SK-N-SH (cell line): Measurements from ENCODE around the gene P2RY6. TPM values are rescaled to one million over a fixed set of nuclear protein-coding genes. Genes with fewer than 3 reads are reported as not detected.

Experiments
- CTCF ChIA-PET: fragments of 300-600, 350-600 bp; formaldehyde crosslinking; extraction: SDS; loops from one replicate; lab custom pipeline; 2021; lab: Yijun Ruan, JAX
- POLR2A ChIA-PET: fragments of 350-600 bp; sonication (Branson Sonifier 250); formaldehyde crosslinking; extraction: SDS; loops from one replicate; lab custom pipeline; 2020; ENCODE audit warnings: antibody characterized with exemption, inconsistent platforms; lab: Yijun Ruan, JAX
- DNase-seq: peaks from one replicate; pipeline ENCODE4 v3.0.0; 2012
- H2AFZ ChIP-seq: fragments of 200-600 bp; sonication (generic); 2 replicates; pipeline ENCODE4 v1.8.1; 2016; ENCODE audit warnings: antibody characterized with exemption, mild to moderate bottlenecking, low read depth
- H3F3A ChIP-seq: fragments of 200-600 bp; sonication (generic); replicated peaks from 2 replicates; pipeline ENCODE3; 2016; ENCODE audit warnings: antibody characterized with exemption, mild to moderate bottlenecking; ENCODE audit not compliant: insufficient read depth
- H3K27ac ChIP-seq, 2 experiments: fragments of 200-500 bp in 1 of 2; fragments of 200-600 bp in 1 of 2; sonication (Bioruptor generic) in 1 of 2; sonication (generic), shearing (Covaris generic) in 1 of 2; 2 replicates each; pipeline versions ENCODE4 v1.5.1 to v1.6.1; 2014 to 2016; ENCODE audit warnings: low read depth in 2 of 2, inconsistent platforms in 1 of 2, low read length in 1 of 2, mild to moderate bottlenecking in 1 of 2, mixed read lengths in 1 of 2
- H3K27me3 ChIP-seq: fragments of 200-600 bp; sonication (generic), shearing (Covaris generic); 2 replicates; pipeline ENCODE4 v1.6.1; 2016; ENCODE audit warnings: mixed run types; ENCODE audit not compliant: insufficient read depth
- H3K36me3 ChIP-seq, 2 experiments: fragments of 200-500 bp in 1 of 2; fragments of 200-600 bp in 1 of 2; sonication (Bioruptor generic) in 1 of 2; sonication (generic) in 1 of 2; replicated peaks in 1 of 2; 2 replicates each; pipeline versions ENCODE3 to v1.5.1; 2014 to 2016; ENCODE audit warnings: low read length in 1 of 2, mild to moderate bottlenecking in 1 of 2; ENCODE audit not compliant: insufficient read depth in 2 of 2, control insufficient read depth in 1 of 2
- H3K4me1 ChIP-seq, 2 experiments: fragments of 200-500 bp in 1 of 2; fragments of 200-600 bp in 1 of 2; sonication (Bioruptor generic) in 1 of 2; sonication (generic), shearing (Covaris generic) in 1 of 2; 2 replicates each; pipeline versions ENCODE4 v1.5.1 to v1.6.1; 2014 to 2016; ENCODE audit warnings: low read depth in 1 of 2, low read length in 1 of 2, mixed run types in 1 of 2; ENCODE audit not compliant: insufficient read depth in 2 of 2, control insufficient read depth in 1 of 2
- H3K4me2 ChIP-seq: fragments of 200-600 bp; sonication (generic), shearing (Covaris generic); 2 replicates; pipeline ENCODE4 v1.6.1; 2017; ENCODE audit warnings: mixed run types
- H3K4me3 ChIP-seq, 2 experiments: fragments of 200-500 bp in 1 of 2; fragments of 200-600 bp in 1 of 2; sonication (Bioruptor generic) in 1 of 2; sonication (generic), shearing (Covaris generic) in 1 of 2; 2 replicates each; pipeline versions ENCODE4 v1.5.1 to v1.8.1; 2014 to 2016; ENCODE audit warnings: low read depth in 2 of 2, inconsistent platforms in 1 of 2, low read length in 1 of 2, mild to moderate bottlenecking in 1 of 2, mixed read lengths in 1 of 2, moderate library complexity in 1 of 2
- H3K79me2 ChIP-seq: fragments of 200-600 bp; sonication (generic); 2 replicates; pipeline ENCODE4 v1.8.1; 2017; ENCODE audit warnings: mild to moderate bottlenecking; ENCODE audit not compliant: insufficient read depth
- H3K9ac ChIP-seq: fragments of 200-600 bp; sonication (generic); 2 replicates; pipeline ENCODE4 v1.6.1; 2017; ENCODE audit warnings: mixed run types
- H3K9me2 ChIP-seq: fragments of 200-600 bp; sonication (generic); 2 replicates; pipeline ENCODE4 v1.6.1; 2017; ENCODE audit warnings: mixed run types
- H3K9me3 ChIP-seq: fragments of 200-600 bp; sonication (generic); 2 replicates; pipeline ENCODE4 v1.6.1; 2017; ENCODE audit warnings: mixed run types, mild to moderate bottlenecking, moderate library complexity
- H4K20me1 ChIP-seq: fragments of 200-600 bp; sonication (generic); 2 replicates; pipeline ENCODE4 v1.6.1; 2017; ENCODE audit warnings: mild to moderate bottlenecking, mixed run types; ENCODE audit not compliant: insufficient read depth
- CTCF ChIP-seq: fragments of 200-600 bp; sonication (generic); IDR thresholded peaks from 2 replicates; pipeline ENCODE4 v1.6.1; 2017; ENCODE audit warnings: antibody characterized with exemption, mild to moderate bottlenecking, moderate library complexity
- ELF1 ChIP-seq: IDR thresholded peaks from 2 replicates; pipeline ENCODE4 v1.4.0; 2012
- EP300 ChIP-seq, 2 experiments: IDR thresholded peaks; 2 replicates each; pipeline versions ENCODE4 v1.4.0 to v1.6.1; 2012; ENCODE audit warnings: borderline replicate concordance in 1 of 2, low read depth in 1 of 2, low read length in 1 of 2
- FOSL2 ChIP-seq: IDR thresholded peaks from 2 replicates; pipeline ENCODE4 v1.4.0; 2012; ENCODE audit warnings: low read depth, mild to moderate bottlenecking, moderate library complexity, borderline replicate concordance
- IRF3 ChIP-seq: fragments of 150-350 bp; IDR thresholded peaks from 2 replicates; pipeline ENCODE4 v1.6.1; 2016; ENCODE audit warnings: mild to moderate bottlenecking, low read depth, low read length
- MEF2A ChIP-seq: IDR thresholded peaks from 2 replicates; pipeline ENCODE4 v1.4.0; 2012; ENCODE audit warnings: low read depth, borderline replicate concordance
- NFIC ChIP-seq: IDR thresholded peaks from 2 replicates; pipeline ENCODE4 v1.4.0; 2012; ENCODE audit warnings: borderline replicate concordance
- PBX3 ChIP-seq: IDR thresholded peaks from 2 replicates; pipeline ENCODE4; 2012
- POLR2AphosphoS5 ChIP-seq: IDR thresholded peaks from 2 replicates; pipeline ENCODE4 v1.6.1; 2012; ENCODE audit warnings: low read depth, low read length
- RAD21 ChIP-seq: IDR thresholded peaks from 2 replicates; pipeline ENCODE4 v1.6.1; 2012; ENCODE audit warnings: mild to moderate bottlenecking, low read length
- RCOR1 ChIP-seq: fragments of 150-350 bp; IDR thresholded peaks from 2 replicates; pipeline ENCODE4 v1.6.1; 2017; ENCODE audit warnings: antibody characterized with exemption, low read length
- REST ChIP-seq: IDR thresholded peaks from 2 replicates; pipeline ENCODE4 v1.6.1; 2012; ENCODE audit warnings: mild to moderate bottlenecking, low read depth, low read length, moderate library complexity
- SIN3A ChIP-seq: IDR thresholded peaks from 2 replicates; pipeline ENCODE4 v1.6.1; 2012; ENCODE audit warnings: low read depth, mild to moderate bottlenecking, low read length, moderate library complexity, borderline replicate concordance
- SMC3 ChIP-seq: IDR thresholded peaks from 2 replicates; pipeline ENCODE4 v1.6.1; 2012; ENCODE audit warnings: low read depth, low read length, improper control_type of control experiment
- TAF1 ChIP-seq: IDR thresholded peaks from 2 replicates; pipeline ENCODE4 v1.6.1; 2012; ENCODE audit warnings: low read depth, mild to moderate bottlenecking, low read length, moderate library complexity, borderline replicate concordance
- TCF12 ChIP-seq: IDR thresholded peaks from 2 replicates; pipeline ENCODE4 v1.4.0; 2012
- TEAD4 ChIP-seq: IDR thresholded peaks from 2 replicates; pipeline ENCODE4 v1.4.0; 2012; ENCODE audit warnings: mild to moderate bottlenecking, borderline replicate concordance; ENCODE audit not compliant: insufficient read depth
- USF1 ChIP-seq: IDR thresholded peaks from 2 replicates; pipeline ENCODE4 v1.4.0; 2012; ENCODE audit warnings: low read depth, borderline replicate concordance
- USF2 ChIP-seq: fragments of 150-350 bp; IDR thresholded peaks from 2 replicates; pipeline ENCODE4 v1.6.1; 2017; ENCODE audit warnings: antibody characterized with exemption, low read length, low read depth, borderline replicate concordance
- YY1 ChIP-seq: IDR thresholded peaks from 2 replicates; pipeline ENCODE4 v1.4.0; 2012; ENCODE audit warnings: low read depth, mild to moderate bottlenecking
- WGBS: methylation state at CpG from one replicate; pipeline ENCODE4 v1.1.6; 2017; ENCODE audit warnings: low lambda C conversion rate; 5-methylcytosine and 5-hydroxymethylcytosine counted together
- polyA plus RNA-seq, 3 experiments: library from polyadenylated mRNA; depleted of rRNA; stranded (reverse); fragments of >200 nt; gene quantifications; 2 replicates each; pipeline ENCODE4 v1.2.3, GENCODE V29; 2012

Gene P2RY6
- polyA plus RNA-seq, 1 of the 3 experiments (the other 2 are of a cell fraction), result 0.15 TPM

- ChIA-PET POLR2A (no interaction called here), CTCF (interaction anchor here (0.8 to 1.6 kb wide), 4 partner anchors 12 to 145 kb away, joined by 3 to 9 read pairs (median 4); no protein-coding TSS in a partner anchor)
- WGBS, result 93% methylated on average over 3 of the region's 3 CpGs
These were observed 23.5 kb upstream of the P2RY6 start for GRCh38 chr11:73248526-73249185.

More at GRCh38 chr11:73248526-73249185, 23.5 kb upstream of the P2RY6 start:
- Histone ChIP-seq H2AFZ (no peak overlapping the region), H3K36me3 (no peaks in the 10 kb centered on the region), H3K27ac (no peak overlapping the region), H3K4me2 (no peak overlapping the region), H3K27me3 (no peaks in the 10 kb centered on the region), H3K9me2 (no peaks in the 10 kb centered on the region), H3F3A (peaks cover 7% of the 10 kb centered on the region), H4K20me1 (no peaks in the 10 kb centered on the region), H3K9ac (no peak overlapping the region), H3K9me3 (no peaks in the 10 kb centered on the region), H3K4me1 (peaks cover 0 to 13% of the 10 kb centered on the region in 2 experiments; a peak in 2 of 4 replicates), H3K4me3 (no peak overlapping the region), H3K79me2 (no peaks in the 10 kb centered on the region)
- no peak for DNase-seq
- no peak for TF ChIP-seq IRF3
- no peak for TF ChIP-seq MEF2A
- TF ChIP-seq USF1, result no peak
- TF ChIP-seq RCOR1, result no peak
- TF ChIP-seq TEAD4, result no peak
- no peak for TF ChIP-seq EP300 (IDR thresholded peaks at IDR 0.05; ENCODE audit: borderline replicate concordance in 1 of 2, low read depth in 1 of 2, low read length in 1 of 2)
- no peak for TF ChIP-seq RAD21
- TF ChIP-seq NFIC, result no peak
- no peak for TF ChIP-seq REST
- no peak for TF ChIP-seq SMC3
- TF ChIP-seq PBX3, result no peak
- TF ChIP-seq POLR2AphosphoS5, result no peak
- TF ChIP-seq USF2, result no peak
- TF ChIP-seq TAF1, result no peak
- no peak for TF ChIP-seq FOSL2
- no peak for TF ChIP-seq TCF12
- TF ChIP-seq CTCF, result no peak
- no peak for TF ChIP-seq ELF1
- no peak for TF ChIP-seq SIN3A
- TF ChIP-seq YY1, result no peak
- TF ChIP-seq, all 33 proteins: peak for 0
